Hepatocyte (in vitro differentiated cells): ENCODE measurements around the gene CHIT1. TPM values are rescaled to one million over a fixed set of nuclear protein-coding genes. Genes with fewer than 3 reads are reported as not detected.
"Not testable (repeated sequence)": the region's sequence is repeated elsewhere in the genome, so short reads cannot be mapped to it uniquely, and the experiment has no call there.

ENCODE experiments used
- DNase-seq: peaks from one replicate; pipeline ENCODE4 v3.0.0-alpha.2; 2016; ENCODE audit warnings: low spot score
- H2AFZ ChIP-seq: fragments of 200-600 bp; sonication (generic); 2 replicates; pipeline ENCODE4 v1.6.0; 2016; ENCODE audit warnings: antibody characterized with exemption, mild to moderate bottlenecking
- H3K27ac ChIP-seq: fragments of 200-600 bp; sonication (generic); 2 replicates; pipeline ENCODE4 v1.5.1; 2016; ENCODE audit warnings: mild to moderate bottlenecking
- H3K27me3 ChIP-seq: fragments of 200-600 bp; sonication (generic); 2 replicates; pipeline ENCODE4 v1.6.1; 2016
- H3K36me3 ChIP-seq: fragments of 200-600 bp; sonication (generic); replicated peaks from 2 replicates; pipeline ENCODE4 v1.5.1; 2016; ENCODE audit warnings: low read depth; ENCODE audit not compliant: insufficient read depth
- H3K4me1 ChIP-seq: fragments of 200-600 bp; sonication (generic); 2 replicates; pipeline ENCODE4 v1.5.1; 2016; ENCODE audit warnings: mild to moderate bottlenecking, moderate library complexity; ENCODE audit not compliant: insufficient read depth
- H3K4me2 ChIP-seq: fragments of 200-600 bp; sonication (generic); 2 replicates; pipeline ENCODE4 v1.6.0; 2016
- H3K4me3 ChIP-seq: fragments of 200-600 bp; sonication (generic); 2 replicates; pipeline ENCODE4 v1.5.1; 2016; ENCODE audit warnings: mild to moderate bottlenecking
- H3K79me2 ChIP-seq: fragments of 200-600 bp; sonication (generic); 2 replicates; pipeline ENCODE4 v1.6.0; 2017; ENCODE audit warnings: mild to moderate bottlenecking
- H3K9me2 ChIP-seq: fragments of 200-600 bp; sonication (generic); replicated peaks from 2 replicates; pipeline ENCODE4 v1.6.0; 2017; ENCODE audit warnings: mild to moderate bottlenecking; ENCODE audit not compliant: insufficient read depth
- H3K9me3 ChIP-seq: fragments of 200-600 bp; sonication (generic); 2 replicates; pipeline ENCODE4 v1.5.1; 2016; ENCODE audit warnings: low read depth, mild to moderate bottlenecking
- H4K20me1 ChIP-seq: fragments of 200-600 bp; sonication (generic); 2 replicates; pipeline ENCODE4 v1.6.0; 2016; ENCODE audit warnings: mild to moderate bottlenecking; ENCODE audit not compliant: insufficient read depth, poor library complexity, severe bottlenecking
- CTCF ChIP-seq: fragments of 200-600 bp; sonication (generic); IDR thresholded peaks from 2 replicates; pipeline ENCODE4 v1.5.1; 2016; ENCODE audit warnings: antibody characterized with exemption, mild to moderate bottlenecking; ENCODE audit not compliant: poor library complexity
- EZH2 ChIP-seq: fragments of 200-600 bp; sonication (generic); IDR thresholded peaks from 2 replicates; pipeline ENCODE4 v1.6.1; 2016; ENCODE audit warnings: antibody characterized with exemption, mild to moderate bottlenecking, borderline replicate concordance
- EZH2phosphoT487 ChIP-seq: fragments of 200-600 bp; sonication (generic); IDR thresholded peaks from one replicate; pipeline ENCODE4 v1.6.1; 2018; ENCODE audit warnings: antibody characterized with exemption, mild to moderate bottlenecking, low read depth, moderate library complexity; ENCODE audit not compliant: unreplicated experiment, severe bottlenecking
- WGBS: methylation state at CpG from one replicate; pipeline ENCODE4 v1.1.6; 2016; ENCODE audit warnings: low lambda C conversion rate; ENCODE audit errors: missing lambda C conversion rate; 5-methylcytosine and 5-hydroxymethylcytosine counted together
- polyA plus RNA-seq: library from polyadenylated mRNA; unstranded; fragments of >200 nt; fragmentation: Nextera tagmentation; extraction: Ambion mirVana; gene quantifications from 2 replicates; pipeline ENCODE4 v1.2.1, GENCODE V29; 2016
- total RNA-seq: library from RNA; depleted of rRNA; stranded (reverse); fragments of >200 nt; gene quantifications from 2 replicates; pipeline ENCODE4 v1.2.3, GENCODE V29; 2014

CHIT1 gene
- total and polyA plus RNA-seq, 2 experiments from 2014 or later = 0.93 to 1.1 TPM

GRCh38 chr1:203269654-203270020 is 40.2 kb upstream of the CHIT1 start:
- TF ChIP-seq EZH2phosphoT487 = no peak
- TF ChIP-seq CTCF = no peak
- no peak for TF ChIP-seq EZH2
- Histone ChIP-seq H3K4me2 (no peak overlapping the region), H3K9me2 (no peaks in the 10 kb centered on the region), H2AFZ (no peak overlapping the region), H3K4me3 (no peak overlapping the region), H4K20me1 (no peaks in the 10 kb centered on the region), H3K9me3 (no peaks in the 10 kb centered on the region), H3K36me3 (no peaks in the 10 kb centered on the region), H3K27ac (no peak overlapping the region), H3K79me2 (no peaks in the 10 kb centered on the region), H3K4me1 (peaks cover 10% of the 10 kb centered on the region), H3K27me3 (no peaks in the 10 kb centered on the region)
- 73% methylated on average over 5 of the region's 5 CpGs for WGBS
- no peak for DNase-seq

DNA sequence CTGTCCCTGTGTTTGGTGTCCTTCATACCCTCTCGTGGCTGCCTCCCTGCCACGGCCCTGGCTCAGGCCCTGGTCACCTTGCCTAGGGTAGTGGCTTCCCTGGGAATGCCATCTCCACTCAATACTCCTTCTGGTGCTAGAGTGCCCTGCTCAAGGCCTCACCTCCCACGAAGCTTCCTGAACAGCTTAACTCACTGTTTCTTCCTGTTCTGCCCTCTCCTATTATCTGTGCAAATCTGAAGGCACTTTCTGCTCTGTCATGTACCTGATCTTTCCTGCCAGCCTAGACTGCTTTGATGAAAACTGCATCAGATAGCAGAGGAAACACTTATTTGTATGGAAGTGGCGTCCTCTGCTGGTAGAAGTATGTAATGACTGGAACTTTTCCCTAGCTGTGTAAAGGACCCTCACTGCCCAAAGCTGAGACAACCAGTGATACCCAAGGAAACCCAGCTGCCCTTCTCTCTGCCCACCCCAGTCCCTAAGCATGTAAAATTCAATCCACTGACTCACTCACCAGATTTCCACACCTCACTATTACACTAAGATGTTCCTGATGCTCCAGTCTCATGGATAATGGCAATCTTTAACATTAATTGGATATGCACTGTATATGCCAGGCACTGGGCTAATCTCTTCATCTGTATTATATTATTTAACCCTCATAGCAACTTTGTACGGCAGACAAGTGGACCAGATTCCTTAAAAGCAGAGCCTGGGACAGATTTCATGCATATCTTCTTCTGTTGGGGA is 39.6 kb upstream of the CHIT1 start:
- H3K9me2 ChIP-seq = no peaks in the 10 kb centered on the region
- DNase-seq = peak; percentile 90
- 30% methylated on average over 5 of the region's 5 CpGs for WGBS
- H3K4me2 ChIP-seq = no peak overlapping the region
- no peaks in the 10 kb centered on the region for H3K27me3 ChIP-seq
- no peaks in the 10 kb centered on the region for H4K20me1 ChIP-seq
- H3K4me3 ChIP-seq = no peak overlapping the region
- no peak overlapping the region for H2AFZ ChIP-seq
- peaks cover 9% of the 10 kb centered on the region for H3K4me1 ChIP-seq
- no peaks in the 10 kb centered on the region for H3K36me3 ChIP-seq
- H3K9me3 ChIP-seq = no peaks in the 10 kb centered on the region
- H3K27ac ChIP-seq = peak overlapping the region; percentile 56
- no peaks in the 10 kb centered on the region for H3K79me2 ChIP-seq
- TF ChIP-seq EZH2 (no peak), CTCF (peak; percentile 88)

GRCh38 chr1:203267912-203268311 is 38.4 kb upstream of the CHIT1 start:
- Histone ChIP-seq H3K27me3 (no peaks in the 10 kb centered on the region), H3K79me2 (no peaks in the 10 kb centered on the region), H4K20me1 (no peaks in the 10 kb centered on the region), H3K4me2 (peak overlapping the region; percentile 73), H2AFZ (peak overlapping the region; percentile 57), H3K4me1 (no peaks in the 10 kb centered on the region), H3K4me3 (no peak overlapping the region), H3K36me3 (no peaks in the 10 kb centered on the region), H3K9me2 (no peaks in the 10 kb centered on the region), H3K27ac (peak overlapping the region; percentile 35), H3K9me3 (no peaks in the 10 kb centered on the region)
- 82% methylated on average over 15 of the region's 15 CpGs for whole genome bisulfite sequencing
- TF ChIP-seq EZH2 = no peak
- no peak for DNase-seq

DNA sequence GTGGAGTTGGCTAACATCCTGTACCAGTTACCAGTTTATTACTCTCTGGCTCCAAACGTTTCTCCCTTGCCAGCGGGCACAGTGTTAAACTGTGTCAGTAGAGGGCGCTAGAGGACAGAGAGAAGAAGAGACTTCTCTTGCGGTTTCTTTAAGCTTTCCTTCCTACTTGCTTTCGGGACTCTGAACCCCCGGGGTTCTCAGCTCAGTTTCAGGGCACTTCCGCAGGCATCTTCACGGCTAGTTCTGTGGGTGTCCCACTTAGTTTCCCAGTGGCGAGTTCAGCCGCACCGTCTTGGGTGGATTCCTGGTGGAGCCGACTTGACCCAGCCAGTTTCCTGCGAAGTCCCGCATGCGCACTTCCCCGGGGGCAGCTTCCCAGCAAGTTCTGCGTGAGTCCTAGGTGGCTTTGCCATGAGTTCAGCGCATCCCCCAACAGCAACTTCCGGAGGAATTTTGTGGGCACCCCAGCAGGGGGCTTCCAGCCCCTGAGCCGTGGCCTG is 37.9 kb upstream of the CHIT1 start:
- Histone ChIP-seq H3K9me3 (no peaks in the 10 kb centered on the region), H4K20me1 (no peaks in the 10 kb centered on the region), H3K4me3 (peak overlapping the region; percentile 27), H3K4me1 (no peaks in the 10 kb centered on the region), H3K36me3 (no peaks in the 10 kb centered on the region), H3K79me2 (no peaks in the 10 kb centered on the region), H3K9me2 (no peaks in the 10 kb centered on the region), H3K27ac (peak overlapping the region; percentile 35), H3K4me2 (peak overlapping the region; percentile 73), H2AFZ (peak overlapping the region; percentile 57), H3K27me3 (no peaks in the 10 kb centered on the region)
- peak; percentile 93 for DNase-seq
- WGBS = 4% methylated on average over 20 of the region's 20 CpGs
- TF ChIP-seq EZH2 = no peak
- TF ChIP-seq EZH2phosphoT487 = no peak
- peak; percentile 93 for TF ChIP-seq CTCF

GRCh38 chr1:203266140-203266539 is 36.7 kb upstream of the CHIT1 start:
- H3K4me3 ChIP-seq, H3K4me1 ChIP-seq, H2AFZ ChIP-seq, H4K20me1 ChIP-seq, H3K9me2 ChIP-seq, H3K9me3 ChIP-seq, H3K36me3 ChIP-seq, H3K79me2 ChIP-seq, H3K4me2 ChIP-seq, DNase-seq, H3K27ac ChIP-seq, H3K27me3 ChIP-seq: not testable (repeated sequence)
- 42% methylated on average over 4 of the region's 5 CpGs for WGBS
